H9 (cell line): ENCODE data around the gene ABCA12. TPM values are rescaled to one million over a fixed set of nuclear protein-coding genes. Genes with fewer than 3 reads are reported as not detected.

Source experiments
- DNase-seq: peaks from one replicate; pipeline ENCODE4 v3.0.0-alpha.2; 2017
- H2AFZ ChIP-seq: one replicate; pipeline ENCODE4 v1.6.1; 2013; ENCODE audit warnings: mild to moderate bottlenecking, low read length, control low read depth, moderate library complexity
- H2AK5ac ChIP-seq: 2 replicates; pipeline ENCODE4 v1.6.1; 2013; ENCODE audit warnings: low read length, control low read depth, mixed read lengths; ENCODE audit not compliant: insufficient read length
- H2BK120ac ChIP-seq: one replicate; pipeline ENCODE4 v1.6.1; 2013; ENCODE audit warnings: low read depth, mild to moderate bottlenecking, low read length, control low read depth, inconsistent platforms; ENCODE audit not compliant: poor library complexity, severe bottlenecking
- H2BK12ac ChIP-seq: 2 replicates; pipeline ENCODE4 v1.6.1; 2013; ENCODE audit warnings: low read length, control low read depth, mixed read lengths, low read depth; ENCODE audit not compliant: insufficient read length
- H2BK15ac ChIP-seq: 2 replicates; pipeline ENCODE4 v1.6.1; 2013; ENCODE audit warnings: low read depth, low read length, control low read depth
- H2BK20ac ChIP-seq: one replicate; pipeline ENCODE4 v1.6.1; 2013; ENCODE audit warnings: low read depth, mild to moderate bottlenecking, low read length, control low read depth, inconsistent platforms; ENCODE audit not compliant: poor library complexity, severe bottlenecking
- H2BK5ac ChIP-seq: 2 replicates; pipeline ENCODE4 v1.6.1; 2013; ENCODE audit warnings: low read length, control low read depth, mixed read lengths; ENCODE audit not compliant: insufficient read length
- H3K14ac ChIP-seq: 2 replicates; pipeline ENCODE4 v1.6.1; 2013; ENCODE audit warnings: low read length, control low read depth; ENCODE audit not compliant: insufficient read depth
- H3K18ac ChIP-seq: 2 replicates; pipeline ENCODE4 v1.6.1; 2013; ENCODE audit warnings: low read depth, mild to moderate bottlenecking, mixed read lengths, low read length, control low read depth; ENCODE audit not compliant: insufficient read length
- H3K23ac ChIP-seq: 2 replicates; pipeline ENCODE4 v1.6.1; 2013; ENCODE audit warnings: low read length, control low read depth, mixed read lengths, low read depth; ENCODE audit not compliant: insufficient read length
- H3K23me2 ChIP-seq: 2 replicates; pipeline ENCODE4 v1.6.1; 2013; ENCODE audit warnings: low read depth, mild to moderate bottlenecking, mixed read lengths, low read length, control low read depth; ENCODE audit not compliant: insufficient read length, poor library complexity, severe bottlenecking
- H3K27ac ChIP-seq: 2 replicates; pipeline ENCODE4 v1.5.1; 2013; ENCODE audit warnings: low read length, control low read depth, mixed read lengths, low read depth; ENCODE audit not compliant: insufficient read length
- H3K27me3 ChIP-seq: 2 replicates; pipeline ENCODE4 v1.6.1; 2013; ENCODE audit warnings: low read length, control low read depth, inconsistent platforms; ENCODE audit not compliant: insufficient read depth
- H3K4ac ChIP-seq: 2 replicates; pipeline ENCODE4 v1.6.1; 2013; ENCODE audit warnings: low read depth, mild to moderate bottlenecking, control low read depth, inconsistent platforms, low read length, moderate library complexity
- H3K4me1 ChIP-seq: 2 replicates; pipeline ENCODE4 v1.6.1; 2013; ENCODE audit warnings: low read length, control low read depth, inconsistent platforms; ENCODE audit not compliant: insufficient read depth
- H3K4me2 ChIP-seq: 2 replicates; pipeline ENCODE4 v1.6.1; 2013; ENCODE audit warnings: low read length, control low read depth, mixed read lengths; ENCODE audit not compliant: insufficient read length, insufficient read depth
- H3K56ac ChIP-seq: 2 replicates; pipeline ENCODE4 v1.6.1; 2013; ENCODE audit warnings: low read depth, mild to moderate bottlenecking, mixed read lengths, low read length, control low read depth; ENCODE audit not compliant: insufficient read length
- H3K79me1 ChIP-seq: 2 replicates; pipeline ENCODE4 v1.6.1; 2013; ENCODE audit warnings: low read depth, mild to moderate bottlenecking, moderate library complexity, low read length, control low read depth, inconsistent platforms; ENCODE audit not compliant: insufficient read depth, poor library complexity, severe bottlenecking
- H3K79me2 ChIP-seq: 2 replicates; pipeline ENCODE4 v1.6.1; 2013; ENCODE audit warnings: low read length, control low read depth, inconsistent platforms; ENCODE audit not compliant: insufficient read depth
- H3K9ac ChIP-seq: 2 replicates; pipeline ENCODE4 v1.6.1; 2013; ENCODE audit warnings: low read length, control low read depth, mixed read lengths; ENCODE audit not compliant: insufficient read length; ENCODE audit errors: extremely low read depth
- H3K9me3 ChIP-seq: one replicate; pipeline ENCODE4 v1.6.1; 2013; ENCODE audit warnings: low read depth, low read length, inconsistent platforms; ENCODE audit not compliant: control insufficient read depth
- H3T11ph ChIP-seq: one replicate; pipeline ENCODE4 v1.6.1; 2013; ENCODE audit warnings: mild to moderate bottlenecking, low read length, control low read depth, inconsistent platforms
- H4K20me1 ChIP-seq: one replicate; pipeline ENCODE4 v1.6.1; 2013; ENCODE audit not compliant: control insufficient read depth, insufficient read length, insufficient read depth
- H4K5ac ChIP-seq: 2 replicates; pipeline ENCODE4 v1.6.1; 2013; ENCODE audit warnings: low read depth, mild to moderate bottlenecking, mixed read lengths, low read length, control low read depth; ENCODE audit not compliant: insufficient read length
- H4K8ac ChIP-seq: replicated peaks from 2 replicates; pipeline ENCODE4 v1.6.1; 2013; ENCODE audit warnings: low read length, control low read depth, mixed read lengths, low read depth; ENCODE audit not compliant: insufficient read length
- H4K91ac ChIP-seq: 2 replicates; pipeline ENCODE4 v1.6.1; 2013; ENCODE audit warnings: low read depth, mild to moderate bottlenecking, moderate library complexity, mixed read lengths, low read length, control low read depth; ENCODE audit not compliant: insufficient read length
- H3K27ac Mint-ChIP-seq, 3 experiments: 2 replicates in 2 of 3; 3 replicates in 1 of 3; pipeline ENCODE4 v1.8.0; 2020 to 2021; ENCODE audit warnings: mixed read lengths in 3 of 3, mild to moderate bottlenecking in 1 of 3, moderate library complexity in 1 of 3
- H3K27me3 Mint-ChIP-seq: 2 replicates; pipeline ENCODE4 v1.8.0; 2021; ENCODE audit warnings: low read depth, mild to moderate bottlenecking, moderate library complexity, mixed read lengths
- H3K36me3 Mint-ChIP-seq, 3 experiments: 2 replicates in 2 of 3; 3 replicates in 1 of 3; pipeline ENCODE4 v1.8.0; 2020 to 2021; ENCODE audit warnings: low read depth in 3 of 3, mixed read lengths in 3 of 3; ENCODE audit not compliant: insufficient read depth in 1 of 3
- H3K4me1 Mint-ChIP-seq, 2 experiments: 2 replicates each; pipeline ENCODE4 v1.8.0; 2020; ENCODE audit warnings: mixed read lengths in 2 of 2
- H3K4me3 Mint-ChIP-seq, 2 experiments: 2 replicates in 1 of 2; 3 replicates in 1 of 2; pipeline ENCODE4 v1.8.0; 2020 to 2021; ENCODE audit warnings: mild to moderate bottlenecking in 2 of 2, mixed read lengths in 2 of 2, moderate library complexity in 1 of 2
- H3K9me3 Mint-ChIP-seq, 2 experiments: 2 replicates in 1 of 2; 3 replicates in 1 of 2; pipeline ENCODE4 v1.8.0; 2020; ENCODE audit warnings: mild to moderate bottlenecking in 2 of 2, mixed read lengths in 2 of 2, moderate library complexity in 1 of 2
- WGBS: extraction: QIAGEN DNeasy Blood & Tissue Kit; methylation state at CpG from one replicate; pipeline ENCODE4 v1.1.7; 2013; ENCODE audit warnings: missing lambda C conversion rate, low lambda C conversion rate, mixed read lengths; ENCODE audit not compliant: insufficient read length; ENCODE audit errors: extremely low coverage; 5-methylcytosine and 5-hydroxymethylcytosine counted together
- total RNA-seq: library from RNA; stranded (reverse); gene quantifications from 2 replicates; pipeline ENCODE4 v1.2.1, GENCODE V29; 2021
- TF ChIP-seq, protein P1 (sequence below): fragments of 200-600 bp; sonication (generic); conservative IDR thresholded peaks from 3 replicates; pipeline ENCODE4 v1.8.0; 2021; ENCODE audit warnings: antibody characterized with exemption, mild to moderate bottlenecking

The ABCA12 gene
- total RNA-seq, 1 experiment from 2014 or later, result not detected

DNA sequence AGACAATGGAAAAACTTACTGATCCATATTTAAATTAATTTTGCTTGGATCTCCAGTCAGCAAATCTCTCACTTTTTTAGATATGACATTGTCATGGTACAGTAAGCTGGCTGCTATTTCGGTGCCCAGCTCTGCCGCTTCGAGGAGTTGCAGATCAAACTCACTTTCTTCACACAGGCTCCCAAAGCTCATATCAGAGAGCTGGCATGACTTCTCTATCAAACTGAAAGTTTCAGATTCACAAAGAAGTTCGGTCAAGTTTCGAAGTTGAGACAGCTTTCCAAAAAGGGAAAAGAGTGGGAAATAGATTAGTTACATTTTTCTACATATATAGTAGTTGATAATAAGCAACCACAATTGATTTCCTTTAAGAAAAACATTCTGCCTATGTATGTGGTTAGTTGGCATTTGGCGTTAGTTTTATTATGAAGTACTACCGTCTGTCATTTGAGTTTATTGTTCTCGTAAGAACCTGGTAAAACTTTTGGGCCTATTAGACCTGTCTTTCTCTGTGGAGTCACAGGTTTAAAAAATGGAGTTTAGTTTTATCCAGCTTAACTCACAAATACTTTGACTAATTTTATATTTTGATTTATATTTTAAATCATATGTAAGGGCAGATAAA, 118.8 kb downstream of the ABCA12 start:
- no peak overlapping the region for H3T11ph ChIP-seq
- H3K27me3 ChIP-seq, result no peaks in the 10 kb centered on the region
- H3K4me2 ChIP-seq, result no peak overlapping the region
- no peaks in the 10 kb centered on the region for H3K23me2 ChIP-seq
- H4K20me1 ChIP-seq, result no peaks in the 10 kb centered on the region
- H4K5ac ChIP-seq, result no peak overlapping the region
- no peak overlapping the region for H3K9ac ChIP-seq
- H3K4me3 Mint-ChIP-seq, result no peak overlapping the region
- no peaks in the 10 kb centered on the region for H3K79me1 ChIP-seq
- no peak overlapping the region for H3K14ac ChIP-seq
- no peaks in the 10 kb centered on the region for H3K79me2 ChIP-seq
- no peak overlapping the region for H3K23ac ChIP-seq
- DNase-seq, result no peak
- TF ChIP-seq, protein P1, sequence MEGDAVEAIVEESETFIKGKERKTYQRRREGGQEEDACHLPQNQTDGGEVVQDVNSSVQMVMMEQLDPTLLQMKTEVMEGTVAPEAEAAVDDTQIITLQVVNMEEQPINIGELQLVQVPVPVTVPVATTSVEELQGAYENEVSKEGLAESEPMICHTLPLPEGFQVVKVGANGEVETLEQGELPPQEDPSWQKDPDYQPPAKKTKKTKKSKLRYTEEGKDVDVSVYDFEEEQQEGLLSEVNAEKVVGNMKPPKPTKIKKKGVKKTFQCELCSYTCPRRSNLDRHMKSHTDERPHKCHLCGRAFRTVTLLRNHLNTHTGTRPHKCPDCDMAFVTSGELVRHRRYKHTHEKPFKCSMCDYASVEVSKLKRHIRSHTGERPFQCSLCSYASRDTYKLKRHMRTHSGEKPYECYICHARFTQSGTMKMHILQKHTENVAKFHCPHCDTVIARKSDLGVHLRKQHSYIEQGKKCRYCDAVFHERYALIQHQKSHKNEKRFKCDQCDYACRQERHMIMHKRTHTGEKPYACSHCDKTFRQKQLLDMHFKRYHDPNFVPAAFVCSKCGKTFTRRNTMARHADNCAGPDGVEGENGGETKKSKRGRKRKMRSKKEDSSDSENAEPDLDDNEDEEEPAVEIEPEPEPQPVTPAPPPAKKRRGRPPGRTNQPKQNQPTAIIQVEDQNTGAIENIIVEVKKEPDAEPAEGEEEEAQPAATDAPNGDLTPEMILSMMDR, result no peak
- H2BK12ac ChIP-seq, result no peak overlapping the region
- no peaks in the 10 kb centered on the region for H3K36me3 Mint-ChIP-seq
- H2BK20ac ChIP-seq, result no peak overlapping the region
- no peak overlapping the region for H2AK5ac ChIP-seq
- peak overlapping the region in 1 of 3 experiments; percentile 43; a peak in 1 of 7 replicates for H3K27ac Mint-ChIP-seq
- H3K4me1 Mint-ChIP-seq, result peaks cover 13 to 18% of the 10 kb centered on the region in 2 experiments; a peak in 3 of 4 replicates
- no peak overlapping the region for H3K27ac ChIP-seq
- H4K8ac ChIP-seq, result no peak overlapping the region
- peaks cover 2% of the 10 kb centered on the region for H3K4me1 ChIP-seq
- WGBS, result no CpG with 5 or more reads among the region's 8 CpGs
- H3K18ac ChIP-seq, result no peak overlapping the region
- no peak overlapping the region for H2BK15ac ChIP-seq
- H2AFZ ChIP-seq, result no peak overlapping the region
- no peaks in the 10 kb centered on the region for H3K9me3 ChIP-seq
- H3K27me3 Mint-ChIP-seq, result no peaks in the 10 kb centered on the region
- H2BK5ac ChIP-seq, result no peak overlapping the region
- H4K91ac ChIP-seq, result no peak overlapping the region
- no peaks in the 10 kb centered on the region for H3K9me3 Mint-ChIP-seq
- H3K4ac ChIP-seq, result no peak overlapping the region
- no peak overlapping the region for H3K56ac ChIP-seq
- no peak overlapping the region for H2BK120ac ChIP-seq
